GM23248 (cell line): Measurements from ENCODE around the gene INO80E. TPM values are rescaled to one million over a fixed set of nuclear protein-coding genes. Genes with fewer than 3 reads are reported as not detected.

Source experiments
- DNase-seq: peaks from one replicate; pipeline ENCODE4 v3.0.0-alpha.2; 2015
- H2AFZ ChIP-seq: fragments of 200-600 bp; sonication (generic); 2 replicates; pipeline ENCODE4 v1.6.1; 2016; ENCODE audit warnings: antibody characterized with exemption
- H3F3A ChIP-seq: fragments of 200-600 bp; sonication (generic); 2 replicates; pipeline ENCODE4 v1.6.1; 2016; ENCODE audit warnings: mild to moderate bottlenecking, antibody characterized with exemption, mixed run types; ENCODE audit not compliant: insufficient read depth
- H3K27ac ChIP-seq: fragments of 200-600 bp; sonication (generic); 2 replicates; pipeline ENCODE4 v1.5.1; 2016; ENCODE audit warnings: mild to moderate bottlenecking
- H3K27me3 ChIP-seq: fragments of 200-600 bp; sonication (generic); replicated peaks from 2 replicates; pipeline ENCODE4 v1.6.1; 2016; ENCODE audit warnings: mild to moderate bottlenecking; ENCODE audit not compliant: insufficient read depth
- H3K36me3 ChIP-seq: fragments of 200-600 bp; sonication (generic); 2 replicates; pipeline ENCODE4 v1.6.1; 2016; ENCODE audit warnings: low read depth, mild to moderate bottlenecking
- H3K4me1 ChIP-seq: fragments of 200-600 bp; sonication (generic); 2 replicates; pipeline ENCODE4 v1.6.1; 2016; ENCODE audit warnings: mild to moderate bottlenecking; ENCODE audit not compliant: insufficient read depth
- H3K4me2 ChIP-seq: fragments of 200-600 bp; sonication (generic); one replicate; pipeline ENCODE4 v1.6.1; 2016; ENCODE audit warnings: mild to moderate bottlenecking; ENCODE audit not compliant: unreplicated experiment
- H3K4me3 ChIP-seq: fragments of 200-600 bp; sonication (generic); 2 replicates; pipeline ENCODE4 v1.5.1; 2016; ENCODE audit warnings: mild to moderate bottlenecking
- H3K79me2 ChIP-seq: fragments of 200-600 bp; sonication (generic); 2 replicates; pipeline ENCODE4 v1.6.1; 2016; ENCODE audit warnings: mild to moderate bottlenecking; ENCODE audit not compliant: insufficient read depth
- H3K9ac ChIP-seq: fragments of 200-600 bp; sonication (generic); 2 replicates; pipeline ENCODE4 v1.6.1; 2016; ENCODE audit warnings: mild to moderate bottlenecking
- H3K9me2 ChIP-seq: fragments of 200-600 bp; sonication (generic); 2 replicates; pipeline ENCODE4 v1.6.1; 2016; ENCODE audit warnings: mixed run types, mild to moderate bottlenecking, moderate library complexity; ENCODE audit not compliant: insufficient read depth
- H3K9me3 ChIP-seq: fragments of 200-600 bp; sonication (generic); one replicate; pipeline ENCODE4 v1.6.1; 2017; ENCODE audit warnings: low read depth
- H4K20me1 ChIP-seq: fragments of 200-600 bp; sonication (generic); 2 replicates; pipeline ENCODE4 v1.6.0; 2016; ENCODE audit not compliant: insufficient read depth
- EZH2 ChIP-seq: fragments of 200-600 bp; sonication (generic); IDR thresholded peaks from 2 replicates; pipeline ENCODE4 v1.6.1; 2018; ENCODE audit warnings: antibody characterized with exemption, mild to moderate bottlenecking; ENCODE audit not compliant: insufficient read depth, poor library complexity, severe bottlenecking
- EZH2phosphoT487 ChIP-seq: fragments of 200-600 bp; sonication (generic); IDR thresholded peaks from 2 replicates; pipeline ENCODE4 v1.6.1; 2018; ENCODE audit warnings: antibody characterized with exemption, moderate library complexity, mild to moderate bottlenecking, low read depth; ENCODE audit not compliant: insufficient read depth
- WGBS, 2 experiments: methylation state at CpG; one replicate each; pipeline ENCODE4 v1.1.6; 2015 to 2017; ENCODE audit warnings: low lambda C conversion rate in 2 of 2, low coverage in 1 of 2; ENCODE audit errors: missing lambda C conversion rate in 2 of 2; 5-methylcytosine and 5-hydroxymethylcytosine counted together
- in situ Hi-C: fragments of 300-500 bp; cut with MboI; formaldehyde crosslinking; loops from 2 replicates; pipeline ENCODE4 v1.15.0; 2020
- polyA plus RNA-seq: library from polyadenylated mRNA; unstranded; fragments of >200 nt; fragmentation: Nextera tagmentation; extraction: Ambion mirVana; gene quantifications from 2 replicates; pipeline ENCODE4 v1.2.1, GENCODE V29; 2016
- total RNA-seq: library from RNA; depleted of rRNA; stranded (reverse); fragments of >200 nt; shearing (Covaris generic); gene quantifications from 2 replicates; pipeline ENCODE4 v1.2.3, GENCODE V29; 2014; rRNA removed

INO80E gene
- total and polyA plus RNA-seq, 2 experiments from 2014 or later: 32.3 to 51.1 TPM

DNA sequence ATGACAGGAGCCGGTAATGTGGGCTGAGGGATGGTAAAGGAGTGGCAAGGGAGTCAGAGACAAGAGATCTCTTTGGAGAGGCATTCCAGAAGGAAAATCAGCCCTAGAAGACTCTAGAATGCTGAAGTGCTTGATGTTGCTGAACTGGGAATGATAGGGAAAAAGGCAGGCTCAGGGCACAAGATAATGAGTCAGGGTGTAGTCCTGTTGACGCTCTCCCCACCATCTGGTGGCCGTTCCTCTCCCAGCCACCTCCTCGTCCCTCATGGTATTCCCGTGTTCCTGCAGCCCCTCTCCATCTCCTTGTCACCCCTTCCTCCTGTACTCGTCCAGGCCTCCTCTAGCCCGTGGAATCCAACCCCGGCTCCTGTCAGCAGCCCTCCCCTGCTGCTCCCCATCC lies 58.4 kb downstream of the INO80E start:
- H3K4me3 ChIP-seq: no peak overlapping the region
- TF ChIP-seq EZH2phosphoT487: no peak
- H3K9me3 ChIP-seq: no peaks in the 10 kb centered on the region
- DNase-seq: no peak
- H2AFZ ChIP-seq: no peak overlapping the region
- 70 to 77% methylated on average over 8 of the region's 8 CpGs for WGBS, 2 experiments
- H3K4me1 ChIP-seq: peaks cover 15% of the 10 kb centered on the region
- H3K36me3 ChIP-seq: no peaks in the 10 kb centered on the region
- no peak overlapping the region for H3K27ac ChIP-seq
- no peaks in the 10 kb centered on the region for H3K27me3 ChIP-seq
- H3F3A ChIP-seq: peaks cover 13% of the 10 kb centered on the region; the same call in 1 of the 2 replicates
- no peak overlapping the region for H3K4me2 ChIP-seq
- no peaks in the 10 kb centered on the region for H3K9me2 ChIP-seq
- no peak overlapping the region for H3K9ac ChIP-seq
- H4K20me1 ChIP-seq: no peaks in the 10 kb centered on the region
- in situ Hi-C loops: no loop called here
- H3K79me2 ChIP-seq: peaks cover 9% of the 10 kb centered on the region; the same call in 1 of the 2 replicates

- Histone ChIP-seq H3K9me2 (no peaks in the 10 kb centered on the region), H3K4me2 (no peak overlapping the region), H3K27ac (no peak overlapping the region), H3F3A (peaks cover 13% of the 10 kb centered on the region; the same call in 1 of the 2 replicates), H3K4me1 (peaks cover 15% of the 10 kb centered on the region), H3K27me3 (no peaks in the 10 kb centered on the region), H3K79me2 (peaks cover 9% of the 10 kb centered on the region; the same call in 1 of the 2 replicates), H4K20me1 (no peaks in the 10 kb centered on the region), H3K9me3 (no peaks in the 10 kb centered on the region), H2AFZ (no peak overlapping the region), H3K9ac (no peak overlapping the region), H3K36me3 (no peaks in the 10 kb centered on the region), H3K4me3 (no peak overlapping the region)
- no peak for DNase-seq
- in situ Hi-C loops: no loop called here
- TF ChIP-seq EZH2phosphoT487: no peak
- TF ChIP-seq EZH2: no peak
- 64 to 69% methylated on average over 10 of the region's 10 CpGs for WGBS, 2 experiments
Observed at GRCh38 chr16:30054959-30055553, 59.0 kb downstream of the INO80E start.

Other genes starting within 250 kb of the INO80E start
- gene ZG16, start 218.0 kb upstream of the INO80E start, total RNA-seq: not detected in 2 replicates
- not detected in 2 replicates for gene ZG16, start 218.0 kb upstream of the INO80E start, polyA plus RNA-seq
- gene KIF22, start 205.5 kb upstream of the INO80E start, total RNA-seq: 28.7 and 30.4 TPM in 2 replicates
- gene KIF22, start 205.5 kb upstream of the INO80E start, polyA plus RNA-seq: 39.5 and 41.8 TPM in 2 replicates
- gene MAZ, start 189.7 kb upstream of the INO80E start, total RNA-seq: 169 and 215 TPM in 2 replicates
- gene MAZ, start 189.7 kb upstream of the INO80E start, polyA plus RNA-seq: 74.5 and 76.8 TPM in 2 replicates
- gene PRRT2, start 184.0 kb upstream of the INO80E start, total RNA-seq: 0.43 and 4.0 TPM in 2 replicates
- gene PRRT2, start 184.0 kb upstream of the INO80E start, polyA plus RNA-seq: 1.3 and 2.1 TPM in 2 replicates
- 23.6 and 30.6 TPM in 2 replicates for gene PAGR1, start 180.1 kb upstream of the INO80E start, total RNA-seq
- gene PAGR1, start 180.1 kb upstream of the INO80E start, polyA plus RNA-seq: 17.5 and 19.3 TPM in 2 replicates
- gene MVP, start 175.8 kb upstream of the INO80E start, total RNA-seq: 272 and 296 TPM in 2 replicates
- 230 and 235 TPM in 2 replicates for gene MVP, start 175.8 kb upstream of the INO80E start, polyA plus RNA-seq
- 161 and 181 TPM in 2 replicates for gene CDIPT, start 133.0 kb upstream of the INO80E start, total RNA-seq
- gene CDIPT, start 133.0 kb upstream of the INO80E start, polyA plus RNA-seq: 126 and 128 TPM in 2 replicates
- 30.7 and 34.7 TPM in 2 replicates for gene SEZ6L2, start 96.7 kb upstream of the INO80E start, total RNA-seq
- gene SEZ6L2, start 96.7 kb upstream of the INO80E start, polyA plus RNA-seq: 6.9 and 7.3 TPM in 2 replicates
- 6.9 and 18.7 TPM in 2 replicates for gene ASPHD1, start 95.8 kb upstream of the INO80E start, total RNA-seq
- 18.5 and 19.3 TPM in 2 replicates for gene ASPHD1, start 95.8 kb upstream of the INO80E start, polyA plus RNA-seq
- gene KCTD13, start 70.0 kb upstream of the INO80E start, total RNA-seq: 3.7 and 14.7 TPM in 2 replicates
- 10.7 and 12.6 TPM in 2 replicates for gene KCTD13, start 70.0 kb upstream of the INO80E start, polyA plus RNA-seq
- gene TMEM219, start 34.2 kb upstream of the INO80E start, total RNA-seq: 91.6 and 124 TPM in 2 replicates
- gene TMEM219, start 34.2 kb upstream of the INO80E start, polyA plus RNA-seq: 162 and 166 TPM in 2 replicates
- gene TAOK2, start 22.4 kb upstream of the INO80E start, total RNA-seq: 57.7 and 57.9 TPM in 2 replicates
- gene TAOK2, start 22.4 kb upstream of the INO80E start, polyA plus RNA-seq: 12.5 and 13.6 TPM in 2 replicates
- 3.2 and 3.9 TPM in 2 replicates for gene HIRIP3, start 624 bp upstream of the INO80E start, total RNA-seq
- 11.9 and 14.0 TPM in 2 replicates for gene HIRIP3, start 624 bp upstream of the INO80E start, polyA plus RNA-seq
- gene DOC2A, start 14.8 kb downstream of the INO80E start, total RNA-seq: not detected in 2 replicates
- gene DOC2A, start 14.8 kb downstream of the INO80E start, polyA plus RNA-seq: not detected in 2 replicates
- gene C16orf92, start 27.0 kb downstream of the INO80E start, total RNA-seq: not detected in 2 replicates
- not detected in 2 replicates for gene C16orf92, start 27.0 kb downstream of the INO80E start, polyA plus RNA-seq
- not detected in 2 replicates for gene TLCD3B, start 35.0 kb downstream of the INO80E start, total RNA-seq
- gene TLCD3B, start 35.0 kb downstream of the INO80E start, polyA plus RNA-seq: 0.13 TPM in 1 of 2 replicates, not detected in the other
- gene ALDOA, start 69.5 kb downstream of the INO80E start, total RNA-seq: 1,441 and 1,602 TPM in 2 replicates
- 2,742 and 2,900 TPM in 2 replicates for gene ALDOA, start 69.5 kb downstream of the INO80E start, polyA plus RNA-seq
- 135 and 168 TPM in 2 replicates for gene PPP4C, start 79.8 kb downstream of the INO80E start, total RNA-seq
- 205 and 210 TPM in 2 replicates for gene PPP4C, start 79.8 kb downstream of the INO80E start, polyA plus RNA-seq
- 0.11 TPM in 1 of 2 replicates, not detected in the other for gene TBX6, start 95.7 kb downstream of the INO80E start, total RNA-seq
- gene TBX6, start 95.7 kb downstream of the INO80E start, polyA plus RNA-seq: 0.13 and 0.20 TPM in 2 replicates
- 62.6 and 100.0 TPM in 2 replicates for gene YPEL3, start 100.0 kb downstream of the INO80E start, total RNA-seq
- gene YPEL3, start 100.0 kb downstream of the INO80E start, polyA plus RNA-seq: 192 and 200 TPM in 2 replicates
- gene GDPD3, start 117.3 kb downstream of the INO80E start, total RNA-seq: 0.22 TPM in 1 of 2 replicates, not detected in the other
- 1.1 and 1.2 TPM in 2 replicates for gene GDPD3, start 117.3 kb downstream of the INO80E start, polyA plus RNA-seq
- gene MAPK3, start 127.0 kb downstream of the INO80E start, total RNA-seq: 47.3 and 60.4 TPM in 2 replicates
- 40.3 and 44.4 TPM in 2 replicates for gene MAPK3, start 127.0 kb downstream of the INO80E start, polyA plus RNA-seq
- 3.2 and 4.8 TPM in 2 replicates for gene CORO1A, start 187.4 kb downstream of the INO80E start, total RNA-seq
- 1.7 TPM in 2 replicates for gene CORO1A, start 187.4 kb downstream of the INO80E start, polyA plus RNA-seq
- 2.0 and 155 TPM in 2 replicates for gene BOLA2B, start 197.4 kb downstream of the INO80E start, total RNA-seq
- gene BOLA2B, start 197.4 kb downstream of the INO80E start, polyA plus RNA-seq: 122 and 146 TPM in 2 replicates
- 14.3 and 32.6 TPM in 2 replicates for gene SLX1A, start 197.6 kb downstream of the INO80E start, total RNA-seq
- 32.2 and 51.7 TPM in 2 replicates for gene SLX1A, start 197.6 kb downstream of the INO80E start, polyA plus RNA-seq
- gene SULT1A3, start 203.0 kb downstream of the INO80E start, total RNA-seq: 12.2 and 22.9 TPM in 2 replicates
- gene SULT1A3, start 203.0 kb downstream of the INO80E start, polyA plus RNA-seq: 4.5 and 4.8 TPM in 2 replicates